Osteoblast (primary cell): ENCODE results near the gene RFC4. TPM values are rescaled to one million over a fixed set of nuclear protein-coding genes. Genes with fewer than 3 reads are reported as not detected.
"Not testable (repeated sequence)": the region's sequence is repeated elsewhere in the genome, so short reads cannot be mapped to it uniquely, and the experiment has no call there.

Experiments used
- DNase-seq: peaks from one replicate; pipeline ENCODE4 v3.0.0; 2011; ENCODE audit warnings: low spot score, mixed read lengths; ENCODE audit not compliant: insufficient read length; ENCODE audit errors: missing footprints
- H2AFZ ChIP-seq: 2 replicates; pipeline ENCODE4 v1.6.0; 2011; ENCODE audit warnings: mild to moderate bottlenecking, low read length
- H3K27ac ChIP-seq: 2 replicates; pipeline ENCODE4 v1.5.1; 2011; ENCODE audit warnings: mild to moderate bottlenecking, low read depth, low read length, moderate library complexity
- H3K27me3 ChIP-seq: 2 replicates; pipeline ENCODE4 v1.6.0; 2012; ENCODE audit warnings: mild to moderate bottlenecking, control low read depth, inconsistent platforms, low read length, moderate library complexity; ENCODE audit not compliant: insufficient read depth
- H3K36me3 ChIP-seq: 2 replicates; pipeline ENCODE4 v1.5.1; 2011; ENCODE audit warnings: mild to moderate bottlenecking, low read length, control low read depth, moderate library complexity; ENCODE audit not compliant: insufficient read depth
- H3K4me1 ChIP-seq: 2 replicates; pipeline ENCODE4 v1.5.1; 2011; ENCODE audit warnings: mild to moderate bottlenecking, low read length, control low read depth, moderate library complexity; ENCODE audit not compliant: insufficient read depth
- H3K4me2 ChIP-seq: 2 replicates; pipeline ENCODE4 v1.6.0; 2011; ENCODE audit warnings: mild to moderate bottlenecking, low read length; ENCODE audit not compliant: insufficient read depth
- H3K4me3 ChIP-seq: fragments of 200-600 bp; sonication (generic); 3 replicates; pipeline ENCODE4 v1.5.1; 2012; ENCODE audit warnings: mild to moderate bottlenecking, low read length, inconsistent platforms; ENCODE audit not compliant: insufficient read depth
- H3K79me2 ChIP-seq: 2 replicates; pipeline ENCODE4 v1.6.0; 2012; ENCODE audit warnings: mild to moderate bottlenecking, low read length, control low read depth, inconsistent platforms; ENCODE audit not compliant: insufficient read depth
- H3K9me3 ChIP-seq: 2 replicates; pipeline ENCODE4 v1.5.1; 2011; ENCODE audit warnings: low read depth, low read length, control low read depth
- H4K20me1 ChIP-seq: 2 replicates; pipeline ENCODE4 v1.6.0; 2012; ENCODE audit warnings: mild to moderate bottlenecking, low read length, control low read depth; ENCODE audit not compliant: insufficient read depth
- total RNA-seq: library from RNA; depleted of rRNA; stranded (reverse); fragments of >200 nt; gene quantifications from 2 replicates; pipeline ENCODE4 v1.2.3, GENCODE V29; 2012
- TF ChIP-seq, protein P1 (sequence below): IDR thresholded peaks from 2 replicates; pipeline ENCODE4 v1.5.1; 2011; ENCODE audit warnings: mild to moderate bottlenecking, low read depth, low read length, moderate library complexity; ENCODE audit errors: extremely low read depth

Gene RFC4
- 16.5 and 18.1 TPM in 2 replicates for total RNA-seq

- DNase-seq, result peak; percentile 92
- H3K27me3 ChIP-seq, result no peaks in the 10 kb centered on the region
- H4K20me1 ChIP-seq, result no peaks in the 10 kb centered on the region
- H3K27ac ChIP-seq, result peak within 1 kb of the TSS; percentile 83
- peak within 1 kb of the TSS; percentile 100 for H2AFZ ChIP-seq
- H3K4me2 ChIP-seq, result peak within 1 kb of the TSS; percentile 89
- peaks cover 20% of the 10 kb centered on the region for H3K79me2 ChIP-seq
- no peaks in the 10 kb centered on the region for H3K9me3 ChIP-seq
- peak within 1 kb of the TSS; percentile 97 for H3K4me3 ChIP-seq
- TF ChIP-seq, protein P1, sequence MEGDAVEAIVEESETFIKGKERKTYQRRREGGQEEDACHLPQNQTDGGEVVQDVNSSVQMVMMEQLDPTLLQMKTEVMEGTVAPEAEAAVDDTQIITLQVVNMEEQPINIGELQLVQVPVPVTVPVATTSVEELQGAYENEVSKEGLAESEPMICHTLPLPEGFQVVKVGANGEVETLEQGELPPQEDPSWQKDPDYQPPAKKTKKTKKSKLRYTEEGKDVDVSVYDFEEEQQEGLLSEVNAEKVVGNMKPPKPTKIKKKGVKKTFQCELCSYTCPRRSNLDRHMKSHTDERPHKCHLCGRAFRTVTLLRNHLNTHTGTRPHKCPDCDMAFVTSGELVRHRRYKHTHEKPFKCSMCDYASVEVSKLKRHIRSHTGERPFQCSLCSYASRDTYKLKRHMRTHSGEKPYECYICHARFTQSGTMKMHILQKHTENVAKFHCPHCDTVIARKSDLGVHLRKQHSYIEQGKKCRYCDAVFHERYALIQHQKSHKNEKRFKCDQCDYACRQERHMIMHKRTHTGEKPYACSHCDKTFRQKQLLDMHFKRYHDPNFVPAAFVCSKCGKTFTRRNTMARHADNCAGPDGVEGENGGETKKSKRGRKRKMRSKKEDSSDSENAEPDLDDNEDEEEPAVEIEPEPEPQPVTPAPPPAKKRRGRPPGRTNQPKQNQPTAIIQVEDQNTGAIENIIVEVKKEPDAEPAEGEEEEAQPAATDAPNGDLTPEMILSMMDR, result no peak
- peaks cover 13% of the 10 kb centered on the region for H3K4me1 ChIP-seq
- peaks cover 13% of the 10 kb centered on the region for H3K36me3 ChIP-seq
These were observed at the start of gene RFC4 for GRCh38 chr3:186806089-186807055. Gene RFC4, minus strand, starts transcription at chr3:186806482. Its CDS starts 1,769 bp downstream, at chr3:186804713.

- no peaks in the 10 kb centered on the region for H3K9me3 ChIP-seq
- DNase-seq, result no peak
- H3K27ac ChIP-seq, result no peak overlapping the region
- H3K4me3 ChIP-seq, result no peak overlapping the region
- H3K27me3 ChIP-seq, result peaks cover 2% of the 10 kb centered on the region
- H2AFZ ChIP-seq, result no peak overlapping the region
- H3K4me1 ChIP-seq, result no peaks in the 10 kb centered on the region
- H3K79me2 ChIP-seq, result no peaks in the 10 kb centered on the region
- H3K4me2 ChIP-seq, result no peak overlapping the region
- TF ChIP-seq, protein P1, result no peak
- no peaks in the 10 kb centered on the region for H3K36me3 ChIP-seq
- H4K20me1 ChIP-seq, result no peaks in the 10 kb centered on the region
These were observed 48.7 kb upstream of the RFC4 start for GRCh38 chr3:186854954-186855353.

- Histone ChIP-seq H3K4me2 (no peak overlapping the region), H3K27me3 (peaks cover 2% of the 10 kb centered on the region), H3K79me2 (no peaks in the 10 kb centered on the region), H3K4me3 (no peak overlapping the region), H4K20me1 (no peaks in the 10 kb centered on the region), H3K36me3 (no peaks in the 10 kb centered on the region), H3K4me1 (no peaks in the 10 kb centered on the region), H3K27ac (no peak overlapping the region), H3K9me3 (no peaks in the 10 kb centered on the region), H2AFZ (no peak overlapping the region)
- TF ChIP-seq, protein P1, result no peak
- no peak for DNase-seq
These were observed 47.9 kb upstream of the RFC4 start for GRCh38 chr3:186854146-186854545.

DNA sequence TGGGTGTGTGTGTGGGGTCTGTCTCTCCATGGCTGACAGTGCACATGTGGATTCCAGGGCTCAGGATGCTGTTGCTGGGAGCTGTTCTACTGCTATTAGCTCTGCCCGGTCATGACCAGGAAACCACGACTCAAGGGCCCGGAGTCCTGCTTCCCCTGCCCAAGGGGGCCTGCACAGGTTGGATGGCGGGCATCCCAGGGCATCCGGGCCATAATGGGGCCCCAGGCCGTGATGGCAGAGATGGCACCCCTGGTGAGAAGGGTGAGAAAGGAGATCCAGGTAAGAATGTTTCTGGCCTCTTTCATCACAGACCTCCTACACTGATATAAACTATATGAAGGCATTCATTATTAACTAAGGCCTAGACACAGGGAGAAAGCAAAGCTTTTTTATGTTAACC, 46.7 kb upstream of the RFC4 start:
- Histone ChIP-seq H3K4me2 (no peak overlapping the region), H3K4me1 (no peaks in the 10 kb centered on the region), H3K27me3 (peaks cover 2% of the 10 kb centered on the region), H3K36me3 (no peaks in the 10 kb centered on the region), H3K27ac (no peak overlapping the region), H3K9me3 (no peaks in the 10 kb centered on the region), H3K79me2 (no peaks in the 10 kb centered on the region), H2AFZ (no peak overlapping the region), H4K20me1 (no peaks in the 10 kb centered on the region), H3K4me3 (no peak overlapping the region)
- TF ChIP-seq, protein P1, result no peak
- DNase-seq, result no peak

GRCh38 chr3:186851835-186852234, 45.6 kb upstream of the RFC4 start:
- H3K9me3 ChIP-seq, H3K4me2 ChIP-seq, H3K36me3 ChIP-seq, H3K4me3 ChIP-seq, H2AFZ ChIP-seq, DNase-seq, H3K27ac ChIP-seq, H3K27me3 ChIP-seq, H3K79me2 ChIP-seq, H4K20me1 ChIP-seq, H3K4me1 ChIP-seq: not testable (repeated sequence)
